Activated CD4-positive, alpha-beta T cell treated with anti-CD3 and anti-CD28 coated beads for 4 hours (primary cell): ENCODE data around the gene MNAT1.
"Not testable (repeated sequence)": the region's sequence is repeated elsewhere in the genome, so short reads cannot be mapped to it uniquely, and the experiment has no call there.

ENCODE experiments used
- DNase-seq, 2 donors: peaks; one replicate each; pipeline ENCODE4 v3.0.0-alpha.2; 2020

MNAT1 gene

GRCh38 chr14:60738843-60739508 lies 4.4 kb downstream of the MNAT1 start:
- no peak for DNase-seq

GRCh38 chr14:60744566-60744965 lies 10.0 kb downstream of the MNAT1 start:
- no peak for DNase-seq

- peak; percentile 23 to 46 for DNase-seq
Observed at GRCh38 chr14:60753264-60754119, 18.9 kb downstream of the MNAT1 start.

GRCh38 chr14:60756847-60757246 lies 22.3 kb downstream of the MNAT1 start:
- DNase-seq, result no peak

GRCh38 chr14:60757567-60758002 lies 23.0 kb downstream of the MNAT1 start:
- no peak for DNase-seq

GRCh38 chr14:60758885-60759284 lies 24.3 kb downstream of the MNAT1 start:
- no peak for DNase-seq

- no peak for DNase-seq
Observed at GRCh38 chr14:60760209-60760608, 25.6 kb downstream of the MNAT1 start.

GRCh38 chr14:60760644-60761364 lies 26.2 kb downstream of the MNAT1 start:
- DNase-seq, result no peak

GRCh38 chr14:60768602-60769001 lies 34.0 kb downstream of the MNAT1 start:
- DNase-seq, result no peak

- no peak for DNase-seq
Observed at GRCh38 chr14:60771117-60771516, 36.6 kb downstream of the MNAT1 start.

GRCh38 chr14:60773558-60773957 lies 39.0 kb downstream of the MNAT1 start:
- DNase-seq, result no peak

- DNase-seq, result no peak
Observed at GRCh38 chr14:60775296-60775695, 40.7 kb downstream of the MNAT1 start.

- no peak for DNase-seq
Observed at GRCh38 chr14:60777856-60778578, 43.5 kb downstream of the MNAT1 start.

GRCh38 chr14:60779745-60780514 lies 45.4 kb downstream of the MNAT1 start:
- not testable (repeated sequence) for DNase-seq

GRCh38 chr14:60780558-60780957 lies 46.0 kb downstream of the MNAT1 start:
- not testable (repeated sequence) for DNase-seq

- DNase-seq, result no peak
Observed at GRCh38 chr14:60786905-60787304, 52.3 kb downstream of the MNAT1 start.

GRCh38 chr14:60789656-60790055 lies 55.1 kb downstream of the MNAT1 start:
- DNase-seq, result no peak

- DNase-seq, result no peak
Observed at GRCh38 chr14:60790850-60791249, 56.3 kb downstream of the MNAT1 start.

GRCh38 chr14:60796434-60796833 lies 61.9 kb downstream of the MNAT1 start:
- no peak for DNase-seq

- DNase-seq, result no peak
Observed at GRCh38 chr14:60800409-60800808, 65.8 kb downstream of the MNAT1 start.

GRCh38 chr14:60803871-60804270 lies 69.3 kb downstream of the MNAT1 start:
- no peak for DNase-seq

GRCh38 chr14:60805841-60806430 lies 71.4 kb downstream of the MNAT1 start:
- DNase-seq, result no peak
